Vagina (tissue), 2 donors: ENCODE measurements around the gene SNX24. TPM values are rescaled to one million over a fixed set of nuclear protein-coding genes. Genes with fewer than 3 reads are reported as not detected.

Experiments used
- DNase-seq, 2 donors: peaks; one replicate each; pipeline ENCODE4 v3.0.0-alpha.2; 2017; ENCODE audit errors: extremely low spot score in 2 of 2
- H3K27ac ChIP-seq: fragments of 200-600 bp; sonication (generic); one replicate; pipeline ENCODE4 v1.5.1; 2019
- H3K27me3 ChIP-seq: fragments of 200-600 bp; sonication (generic); one replicate; pipeline ENCODE4 v1.5.1; 2019
- H3K36me3 ChIP-seq, 2 donors: fragments of 200-600 bp; sonication (generic); one replicate each; pipeline ENCODE4 v1.5.1; 2017 to 2019
- H3K4me1 ChIP-seq: fragments of 200-600 bp; sonication (generic); one replicate; pipeline ENCODE4 v1.5.1; 2019
- H3K4me3 ChIP-seq, 2 donors: fragments of 200-600 bp; sonication (generic); 1 replicate in 1 of 2; 2 replicates in 1 of 2; pipeline ENCODE4 v1.5.1; 2016 to 2019
- H3K9me3 ChIP-seq: fragments of 200-600 bp; sonication (generic); one replicate; pipeline ENCODE4 v1.5.1; 2019
- CTCF ChIP-seq, 3 experiments: fragments of 450-650 bp in 2 of 3; fragments of 200-600 bp in 1 of 3; sonication (generic) in 1 of 3; IDR thresholded peaks; one replicate each; pipeline ENCODE4 v1.5.1; 2017 to 2019; ENCODE audit warnings: antibody characterized with exemption in 3 of 3, mild to moderate bottlenecking in 2 of 3, moderate library complexity in 2 of 3
- POLR2A ChIP-seq, 2 donors: fragments of 450-650 bp; IDR thresholded peaks; one replicate each; pipeline ENCODE4 v1.6.1; 2017; ENCODE audit warnings: antibody characterized with exemption in 2 of 2, mild to moderate bottlenecking in 2 of 2, moderate library complexity in 2 of 2
- POLR2AphosphoS5 ChIP-seq, 2 donors: sonication (generic); formaldehyde crosslinking; IDR thresholded peaks; one replicate each; pipeline ENCODE4 v1.9.0; 2017; ENCODE audit warnings: antibody characterized with exemption in 2 of 2, mild to moderate bottlenecking in 2 of 2, low read depth in 1 of 2; ENCODE audit not compliant: insufficient read depth in 1 of 2
- intact Hi-C: fragments of 100-400 bp; cut with DNase I; formaldehyde crosslinking; loops from one replicate; pipeline ENCODE4 v1.15.1; 2023
- total RNA-seq: library from RNA; depleted of rRNA; stranded (reverse); fragments of >200 nt; gene quantifications from one replicate; pipeline ENCODE4 v1.2.3, GENCODE V29; 2016

SNX24 gene
- total RNA-seq, 1 donor from 2014 or later, result 19.4 TPM

DNA sequence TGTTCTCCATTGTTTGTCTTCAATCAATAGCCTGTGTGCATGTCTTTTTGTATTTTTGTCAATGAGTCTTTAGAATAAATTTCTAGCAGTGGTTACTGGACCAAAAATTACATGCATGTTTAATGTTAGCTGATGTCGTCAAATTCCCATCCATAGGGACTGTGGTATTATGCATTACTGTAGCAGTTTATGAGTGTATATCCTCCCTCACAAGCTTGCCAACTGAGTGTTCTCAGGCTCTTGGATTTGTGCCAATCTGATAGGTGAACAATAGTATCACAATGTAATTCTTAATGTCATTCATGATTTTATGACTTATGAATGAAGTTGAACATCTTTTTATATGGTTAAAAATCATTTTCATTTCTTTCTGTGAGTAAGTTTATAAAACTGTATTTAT lies 13.0 kb downstream of the SNX24 start:
- no peaks in the 10 kb centered on the region for H3K36me3 ChIP-seq
- TF ChIP-seq CTCF (IDR thresholded peaks at IDR 0.05) (no peak), POLR2A (IDR thresholded peaks at IDR 0.05) (no peak), POLR2AphosphoS5 (IDR thresholded peaks at IDR 0.05; ENCODE audit: insufficient read depth in 1 of 2, low read depth in 1 of 2) (no peak)

DNA sequence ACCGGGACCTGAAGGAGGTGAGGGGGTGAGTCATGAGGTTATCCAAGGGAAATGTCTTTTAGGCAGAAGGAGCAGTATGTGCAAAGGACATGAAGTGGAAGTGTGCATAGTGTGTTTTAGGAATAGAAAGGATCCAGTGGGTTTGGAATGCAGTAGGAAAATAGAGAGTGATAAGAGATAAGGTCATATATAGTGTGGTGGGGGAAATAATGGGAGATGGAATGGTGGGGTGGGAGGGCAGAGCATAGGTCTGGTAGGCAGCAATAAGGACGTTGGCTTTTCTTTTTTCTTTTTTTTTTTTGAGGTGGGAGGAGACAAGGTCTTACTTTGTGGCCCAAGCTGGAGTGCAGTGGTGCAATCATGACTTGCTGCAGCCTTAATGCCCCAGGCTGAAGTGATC lies 17.8 kb downstream of the SNX24 start:
- TF ChIP-seq CTCF (IDR thresholded peaks at IDR 0.05), result no peak
- no peaks in the 10 kb centered on the region for H3K27me3 ChIP-seq
- no peaks in the 10 kb centered on the region for H3K4me1 ChIP-seq
- no peaks in the 10 kb centered on the region for H3K36me3 ChIP-seq
- no peak overlapping the region for H3K27ac ChIP-seq
- intact Hi-C loops, result no loop called here
- DNase-seq, result no peak
- no peak overlapping the region for H3K4me3 ChIP-seq
- H3K9me3 ChIP-seq, result no peaks in the 10 kb centered on the region

More for the DNA sequence above, 13.0 kb downstream of the SNX24 start:
- no peak for DNase-seq
- no peaks in the 10 kb centered on the region for H3K9me3 ChIP-seq
- intact Hi-C loops, result no loop called here
- no peaks in the 10 kb centered on the region for H3K4me1 ChIP-seq
- no peak overlapping the region for H3K27ac ChIP-seq
- no peaks in the 10 kb centered on the region for H3K27me3 ChIP-seq
- H3K4me3 ChIP-seq, result no peak overlapping the region

GRCh38 chr5:122863721-122864120 lies 18.3 kb downstream of the SNX24 start:
- H3K4me3 ChIP-seq, result no peak overlapping the region
- TF ChIP-seq POLR2AphosphoS5 (IDR thresholded peaks at IDR 0.05; ENCODE audit: insufficient read depth in 1 of 2, low read depth in 1 of 2) (no peak), CTCF (IDR thresholded peaks at IDR 0.05) (no peak), POLR2A (IDR thresholded peaks at IDR 0.05) (no peak)
- no peaks in the 10 kb centered on the region for H3K9me3 ChIP-seq
- H3K36me3 ChIP-seq, result no peaks in the 10 kb centered on the region
- intact Hi-C loops, result no loop called here
- H3K27ac ChIP-seq, result no peak overlapping the region
- H3K27me3 ChIP-seq, result no peaks in the 10 kb centered on the region
- DNase-seq, result no peak
- H3K4me1 ChIP-seq, result no peaks in the 10 kb centered on the region

DNA sequence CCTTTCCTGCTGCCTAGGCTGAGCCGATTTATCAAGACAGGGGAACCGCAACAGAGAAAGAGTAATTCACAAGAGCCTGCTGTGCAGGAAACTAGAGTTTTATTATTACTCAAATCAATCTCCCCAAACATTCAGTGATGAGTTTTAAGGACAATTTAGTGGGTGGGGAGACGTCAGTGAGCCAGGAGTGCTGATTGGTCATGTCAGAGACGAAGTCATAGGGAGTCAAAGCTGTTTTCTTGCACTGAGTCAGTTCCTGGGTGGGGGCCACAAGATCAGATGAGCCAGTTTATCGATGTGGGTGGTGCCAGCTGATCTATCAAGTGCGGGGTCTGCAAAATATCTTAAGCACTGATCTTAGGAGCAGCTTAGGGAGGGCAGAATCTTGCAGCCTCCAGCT lies 19.0 kb downstream of the SNX24 start:
- no peaks in the 10 kb centered on the region for H3K36me3 ChIP-seq
- intact Hi-C loops, result no loop called here
- no peaks in the 10 kb centered on the region for H3K27me3 ChIP-seq
- H3K27ac ChIP-seq, result no peak overlapping the region
- TF ChIP-seq CTCF (IDR thresholded peaks at IDR 0.05) (no peak), POLR2A (IDR thresholded peaks at IDR 0.05) (no peak), POLR2AphosphoS5 (IDR thresholded peaks at IDR 0.05; ENCODE audit: insufficient read depth in 1 of 2, low read depth in 1 of 2) (no peak)
- no peak for DNase-seq
- no peaks in the 10 kb centered on the region for H3K9me3 ChIP-seq
- H3K4me3 ChIP-seq, result no peak overlapping the region
- no peaks in the 10 kb centered on the region for H3K4me1 ChIP-seq

DNA sequence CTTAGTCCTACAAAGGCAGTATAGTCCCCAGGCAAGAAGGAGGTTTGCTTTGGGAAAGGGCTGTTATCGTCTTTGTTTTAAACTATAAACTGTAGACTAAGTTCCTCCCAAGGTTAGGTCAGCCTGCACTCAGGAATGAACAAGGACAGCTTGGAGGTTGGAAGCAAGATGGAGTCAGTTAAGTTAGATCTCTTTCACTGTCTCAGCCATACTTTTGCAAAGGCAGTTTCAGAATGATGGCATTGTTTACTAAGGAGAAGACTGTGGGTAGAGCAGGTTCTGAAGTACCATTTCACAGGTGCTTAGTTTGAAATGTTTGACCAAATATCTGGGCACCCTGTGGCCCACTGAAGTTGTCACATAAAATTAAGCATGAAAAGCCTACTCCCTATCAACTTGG lies 19.4 kb downstream of the SNX24 start:
- H3K27me3 ChIP-seq, result no peaks in the 10 kb centered on the region
- no peaks in the 10 kb centered on the region for H3K9me3 ChIP-seq
- DNase-seq, result no peak
- H3K4me1 ChIP-seq, result peaks cover under 1% of the 10 kb centered on the region
- no peak for TF ChIP-seq POLR2AphosphoS5 (IDR thresholded peaks at IDR 0.05; ENCODE audit: insufficient read depth in 1 of 2, low read depth in 1 of 2)
- TF ChIP-seq POLR2A (IDR thresholded peaks at IDR 0.05), result no peak
- no peak for TF ChIP-seq CTCF (IDR thresholded peaks at IDR 0.05)
- no peaks in the 10 kb centered on the region for H3K36me3 ChIP-seq
- intact Hi-C loops, result no loop called here
- no peak overlapping the region for H3K4me3 ChIP-seq
- no peak overlapping the region for H3K27ac ChIP-seq
